OCI-LY1 (cell line): ENCODE measurements around the gene CEMP1.

ENCODE experiments used
- EZH2 ChIP-seq: fragments of 200-600 bp; sonication (generic), shearing (Covaris generic); IDR thresholded peaks from 2 replicates; pipeline ENCODE4 v1.8.0; 2017; ENCODE audit warnings: borderline replicate concordance, mixed run types, mild to moderate bottlenecking, antibody characterized with exemption, low read length, moderate library complexity, mixed read lengths
- TF ChIP-seq, protein P1 (sequence below): fragments of 200-600 bp; sonication (generic), shearing (Covaris generic); IDR thresholded peaks from 2 replicates; pipeline ENCODE4 v1.5.1; 2017; ENCODE audit warnings: mild to moderate bottlenecking, antibody characterized with exemption, low read length, moderate library complexity, mixed read lengths

GRCh38 chr16:2487903-2488531, 43.2 kb downstream of the CEMP1 start:
- no peak for TF ChIP-seq EZH2
- TF ChIP-seq, protein P1, sequence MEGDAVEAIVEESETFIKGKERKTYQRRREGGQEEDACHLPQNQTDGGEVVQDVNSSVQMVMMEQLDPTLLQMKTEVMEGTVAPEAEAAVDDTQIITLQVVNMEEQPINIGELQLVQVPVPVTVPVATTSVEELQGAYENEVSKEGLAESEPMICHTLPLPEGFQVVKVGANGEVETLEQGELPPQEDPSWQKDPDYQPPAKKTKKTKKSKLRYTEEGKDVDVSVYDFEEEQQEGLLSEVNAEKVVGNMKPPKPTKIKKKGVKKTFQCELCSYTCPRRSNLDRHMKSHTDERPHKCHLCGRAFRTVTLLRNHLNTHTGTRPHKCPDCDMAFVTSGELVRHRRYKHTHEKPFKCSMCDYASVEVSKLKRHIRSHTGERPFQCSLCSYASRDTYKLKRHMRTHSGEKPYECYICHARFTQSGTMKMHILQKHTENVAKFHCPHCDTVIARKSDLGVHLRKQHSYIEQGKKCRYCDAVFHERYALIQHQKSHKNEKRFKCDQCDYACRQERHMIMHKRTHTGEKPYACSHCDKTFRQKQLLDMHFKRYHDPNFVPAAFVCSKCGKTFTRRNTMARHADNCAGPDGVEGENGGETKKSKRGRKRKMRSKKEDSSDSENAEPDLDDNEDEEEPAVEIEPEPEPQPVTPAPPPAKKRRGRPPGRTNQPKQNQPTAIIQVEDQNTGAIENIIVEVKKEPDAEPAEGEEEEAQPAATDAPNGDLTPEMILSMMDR = no peak
